Neuronal stem cell (in vitro differentiated cells): Measurements from ENCODE around the gene ZNF285.
"Not testable (repeated sequence)": the region's sequence is repeated elsewhere in the genome, so short reads cannot be mapped to it uniquely, and the experiment has no call there.

Experiments used
- DNase-seq: peaks from one replicate; pipeline ENCODE4 v3.0.0-alpha.2; 2013; ENCODE audit warnings: low spot score
- H2AFZ ChIP-seq: one replicate; pipeline ENCODE4 v1.6.1; 2013; ENCODE audit warnings: mild to moderate bottlenecking, low read length, inconsistent platforms
- H2AK5ac ChIP-seq: 2 replicates; pipeline ENCODE4 v1.6.1; 2013; ENCODE audit warnings: low read depth, mild to moderate bottlenecking, inconsistent platforms, low read length, moderate library complexity, mixed read lengths
- H2BK120ac ChIP-seq: 2 replicates; pipeline ENCODE4 v1.6.1; 2013; ENCODE audit warnings: low read depth, mild to moderate bottlenecking, inconsistent platforms, low read length, moderate library complexity, mixed read lengths
- H2BK12ac ChIP-seq: one replicate; pipeline ENCODE4 v1.6.1; 2013; ENCODE audit warnings: low read length, inconsistent platforms
- H2BK15ac ChIP-seq: 2 replicates; pipeline ENCODE4 v1.6.1; 2013; ENCODE audit warnings: mild to moderate bottlenecking, low read length, inconsistent platforms, mixed read lengths
- H2BK5ac ChIP-seq: one replicate; pipeline ENCODE4 v1.6.1; 2013; ENCODE audit warnings: inconsistent platforms, mild to moderate bottlenecking, low read length, moderate library complexity
- H3K14ac ChIP-seq: one replicate; pipeline ENCODE4 v1.6.1; 2013; ENCODE audit warnings: low read length, inconsistent platforms
- H3K18ac ChIP-seq: 2 replicates; pipeline ENCODE4 v1.6.1; 2013; ENCODE audit warnings: low read length, inconsistent platforms
- H3K23ac ChIP-seq: 2 replicates; pipeline ENCODE4 v1.6.1; 2013; ENCODE audit warnings: low read depth, mild to moderate bottlenecking, mixed read lengths, low read length, inconsistent platforms; ENCODE audit not compliant: poor library complexity
- H3K27ac ChIP-seq: replicated peaks from 3 replicates; pipeline ENCODE4 v1.5.1; 2013; ENCODE audit warnings: low read length, inconsistent platforms
- H3K27me3 ChIP-seq, 3 experiments: 2 replicates each; pipeline ENCODE4 v1.6.1; 2013; ENCODE audit warnings: low read length in 3 of 3, mild to moderate bottlenecking in 2 of 3, inconsistent platforms in 1 of 3, low read depth in 1 of 3, mixed read lengths in 1 of 3, moderate library complexity in 1 of 3; ENCODE audit not compliant: control insufficient read depth in 3 of 3, insufficient read depth in 3 of 3
- H3K36me3 ChIP-seq, 2 donors: replicated peaks in 1 of 2; 2 replicates each; pipeline ENCODE4 v1.6.1; 2013; ENCODE audit warnings: low read length in 2 of 2; ENCODE audit not compliant: control insufficient read depth in 2 of 2, insufficient read depth in 2 of 2
- H3K4ac ChIP-seq: 2 replicates; pipeline ENCODE4 v1.6.1; 2013; ENCODE audit warnings: inconsistent platforms, mild to moderate bottlenecking, low read length, moderate library complexity
- H3K4me1 ChIP-seq, 2 donors: 1 replicate in 1 of 2; 2 replicates in 1 of 2; pipeline ENCODE4 v1.6.1; 2013; ENCODE audit warnings: low read length in 2 of 2, low read depth in 1 of 2; ENCODE audit not compliant: control insufficient read depth in 2 of 2, insufficient read depth in 1 of 2
- H3K4me2 ChIP-seq: one replicate; pipeline ENCODE4 v1.6.1; 2013; ENCODE audit warnings: mild to moderate bottlenecking, low read length, inconsistent platforms; ENCODE audit not compliant: insufficient read depth, poor library complexity, severe bottlenecking
- H3K4me3 ChIP-seq, 2 donors: 2 replicates each; pipeline ENCODE4 v1.5.1; 2013; ENCODE audit warnings: low read length in 2 of 2, mild to moderate bottlenecking in 2 of 2, inconsistent platforms in 1 of 2, moderate library complexity in 1 of 2
- H3K79me1 ChIP-seq: one replicate; pipeline ENCODE4 v1.6.1; 2013; ENCODE audit warnings: low read depth, mild to moderate bottlenecking, inconsistent platforms, low read length, moderate library complexity
- H3K9ac ChIP-seq: one replicate; pipeline ENCODE4 v1.6.1; 2013; ENCODE audit warnings: mild to moderate bottlenecking, low read depth, low read length, inconsistent platforms; ENCODE audit not compliant: poor library complexity
- H3K9me3 ChIP-seq, 2 donors: replicated peaks in 1 of 2; 2 replicates each; pipeline versions ENCODE3 to v1.6.1; 2013; ENCODE audit warnings: low read length in 2 of 2, mild to moderate bottlenecking in 2 of 2, inconsistent platforms in 1 of 2, low read depth in 1 of 2, mixed read lengths in 1 of 2, moderate library complexity in 1 of 2; ENCODE audit not compliant: control insufficient read depth in 2 of 2, insufficient read depth in 1 of 2
- H4K8ac ChIP-seq: one replicate; pipeline ENCODE4 v1.6.1; 2013; ENCODE audit warnings: low read depth, mild to moderate bottlenecking, inconsistent platforms, low read length, moderate library complexity
- H4K91ac ChIP-seq: one replicate; pipeline ENCODE4 v1.6.1; 2013; ENCODE audit warnings: low read length, low read depth, mild to moderate bottlenecking, inconsistent platforms; ENCODE audit not compliant: poor library complexity
- whole genome bisulfite sequencing, 2 donors: extraction: QIAGEN DNeasy Blood & Tissue Kit; methylation state at CpG; one replicate each; pipeline ENCODE4 v1.1.7; 2013; ENCODE audit warnings: missing lambda C conversion rate in 2 of 2, mixed read lengths in 1 of 2; ENCODE audit not compliant: insufficient read length in 2 of 2, insufficient replicate concordance in 1 of 2; ENCODE audit errors: extremely low coverage in 2 of 2; 5-methylcytosine and 5-hydroxymethylcytosine counted together

ZNF285 gene

DNA sequence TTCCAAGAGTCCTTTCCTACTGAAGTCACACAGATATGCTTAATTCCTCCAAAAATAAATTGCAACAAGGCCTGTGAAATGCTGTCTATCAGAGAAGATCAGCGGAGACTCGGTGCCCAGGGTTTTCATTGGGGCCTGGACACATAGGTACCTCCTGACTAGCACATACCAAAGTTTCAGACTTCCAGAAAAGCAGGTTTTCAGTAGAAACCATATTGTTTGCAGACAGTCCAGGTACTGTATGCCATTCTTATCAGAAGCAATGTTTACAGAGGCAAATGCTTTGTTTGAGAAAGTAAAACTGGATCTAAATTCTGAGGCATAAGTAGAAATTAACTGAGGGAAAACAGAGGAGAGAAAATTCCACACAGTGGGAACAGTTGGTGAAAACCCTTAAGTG lies 34.0 kb upstream of the ZNF285 start:
- Histone ChIP-seq H3K4me3 (no peak overlapping the region), H3K18ac (no peak overlapping the region), H3K23ac (no peak overlapping the region), H3K4me1 (no peaks in the 10 kb centered on the region), H2BK120ac (no peak overlapping the region), H3K79me1 (no peaks in the 10 kb centered on the region), H3K9ac (no peak overlapping the region), H2BK5ac (no peak overlapping the region), H3K9me3 (peaks cover 13 to 16% of the 10 kb centered on the region in 2 donors), H3K4me2 (no peak overlapping the region), H4K91ac (no peak overlapping the region), H3K27ac (no peak overlapping the region), H2AFZ (no peak overlapping the region), H3K36me3 (peaks cover 7 to 11% of the 10 kb centered on the region in 2 donors), H4K8ac (no peak overlapping the region), H2BK15ac (no peak overlapping the region), H2BK12ac (no peak overlapping the region), H2AK5ac (no peak overlapping the region), H3K14ac (no peak overlapping the region), H3K4ac (no peak overlapping the region), H3K27me3 (no peaks in the 10 kb centered on the region)
- no peak for DNase-seq
- no CpG with 5 or more reads among the region's 2 CpGs for WGBS, 2 donors

GRCh38 chr19:44430956-44431355 lies 29.5 kb upstream of the ZNF285 start:
- DNase-seq: no peak
- WGBS, 2 donors: no CpG with 5 or more reads among the region's 1 CpG

DNA sequence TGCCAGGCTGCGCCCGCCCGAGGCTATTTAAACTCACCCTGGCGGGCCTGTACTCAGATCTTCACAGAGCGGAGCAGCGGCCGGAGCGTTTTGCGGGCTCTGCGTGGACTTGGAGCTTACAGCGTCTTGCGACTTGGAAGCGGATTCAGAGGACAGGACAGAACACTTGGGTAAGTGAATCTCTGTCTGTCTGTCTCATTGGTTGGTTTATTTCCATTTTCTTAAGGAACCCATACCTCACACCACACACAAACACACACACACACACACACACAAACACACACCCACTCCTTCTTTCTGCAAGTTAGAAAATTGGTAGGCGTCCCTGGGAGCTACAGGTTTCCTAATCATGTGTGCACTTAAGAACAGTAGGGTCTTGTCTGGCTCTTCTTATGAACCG lies 14.1 kb upstream of the ZNF285 start:
- not testable (repeated sequence) for H3K14ac ChIP-seq, H2BK12ac ChIP-seq, H3K36me3 ChIP-seq, H4K8ac ChIP-seq, H3K18ac ChIP-seq, H3K4me3 ChIP-seq, H3K4me2 ChIP-seq, H2AFZ ChIP-seq, H2BK15ac ChIP-seq, H2BK120ac ChIP-seq, H3K27ac ChIP-seq, H2BK5ac ChIP-seq, DNase-seq, H3K27me3 ChIP-seq, H3K23ac ChIP-seq, H3K9me3 ChIP-seq, H2AK5ac ChIP-seq, H3K79me1 ChIP-seq, H3K4me1 ChIP-seq, H3K9ac ChIP-seq, H3K4ac ChIP-seq, H4K91ac ChIP-seq
- WGBS, 2 donors: no CpG with 5 or more reads among the region's 15 CpGs

More at GRCh38 chr19:44430956-44431355, 29.5 kb upstream of the ZNF285 start:
- Histone ChIP-seq H4K8ac (no peak overlapping the region), H3K36me3 (peaks cover 27 to 29% of the 10 kb centered on the region in 2 donors), H4K91ac (no peak overlapping the region), H3K27me3 (no peaks in the 10 kb centered on the region), H2BK15ac (no peak overlapping the region), H2BK5ac (no peak overlapping the region), H3K23ac (no peak overlapping the region), H2AFZ (no peak overlapping the region), H3K4me3 (no peak overlapping the region), H3K18ac (no peak overlapping the region), H3K4ac (no peak overlapping the region), H2AK5ac (no peak overlapping the region), H3K79me1 (no peaks in the 10 kb centered on the region), H2BK120ac (no peak overlapping the region), H3K4me1 (no peaks in the 10 kb centered on the region), H3K9me3 (peaks cover 39 to 44% of the 10 kb centered on the region in 2 donors), H3K9ac (no peak overlapping the region), H2BK12ac (no peak overlapping the region), H3K4me2 (no peak overlapping the region), H3K14ac (no peak overlapping the region), H3K27ac (no peak overlapping the region)

DNA sequence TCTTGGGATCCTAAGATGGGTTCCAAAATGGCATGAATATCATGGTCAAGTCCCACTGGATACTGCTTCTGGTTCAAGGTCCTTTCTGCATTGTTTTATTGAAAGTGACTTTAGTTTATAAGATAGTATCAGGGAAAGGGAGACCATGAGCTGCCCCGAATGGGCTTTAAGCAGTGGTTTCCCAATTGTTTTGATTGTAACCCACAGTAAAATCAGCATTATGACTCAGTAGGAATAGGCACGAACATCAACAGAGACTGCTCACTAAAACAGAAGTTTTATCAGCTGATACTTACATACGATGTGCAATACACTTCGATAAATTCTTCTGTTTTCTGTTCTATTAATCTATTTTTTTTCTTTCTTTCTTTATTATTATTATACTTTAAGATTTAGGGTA lies 12.1 kb downstream of the ZNF285 start:
- not testable (repeated sequence) for H3K4me1 ChIP-seq, H3K9me3 ChIP-seq, H3K18ac ChIP-seq, H3K9ac ChIP-seq, H3K79me1 ChIP-seq, H2BK12ac ChIP-seq, H3K27ac ChIP-seq, H2AK5ac ChIP-seq, H3K27me3 ChIP-seq, H4K8ac ChIP-seq, H2BK5ac ChIP-seq, H4K91ac ChIP-seq, H3K4me2 ChIP-seq, H2BK120ac ChIP-seq, H2BK15ac ChIP-seq, H3K4me3 ChIP-seq, H2AFZ ChIP-seq, H3K4ac ChIP-seq, DNase-seq, H3K14ac ChIP-seq, H3K23ac ChIP-seq
- no CpG with 5 or more reads among the region's 4 CpGs for WGBS, 2 donors
- H3K36me3 ChIP-seq: peaks cover 0 to 36% of the 10 kb centered on the region in 2 donors
